IMR-90 (cell line): ENCODE data around the gene B2M. TPM values are rescaled to one million over a fixed set of nuclear protein-coding genes. Genes with fewer than 3 reads are reported as not detected.

Experiments
- ATAC-seq: fragments of 200-7000 bp; cut with Tn5 transposase; 2 replicates; pipeline ENCODE4 v1.9.1; 2020; ENCODE audit warnings: low read depth, mild to moderate bottlenecking, moderate library complexity
- BruUV-seq: library from RNA; stranded (reverse); fragments of 400-500 nt; replicated peaks from 2 replicates; lab custom pipeline; 2021; lab: Mats Ljungman, UMichigan
- CTCF ChIA-PET: fragments of 300-600 bp; formaldehyde crosslinking; extraction: SDS; loops from one replicate; lab custom pipeline; 2021; ENCODE audit warnings: antibody characterized with exemption; lab: Yijun Ruan, JAX
- POLR2A ChIA-PET: fragments of 300-600 bp; sonication (Branson Sonifier 250); formaldehyde crosslinking; loops from one replicate; lab custom pipeline; 2022; ENCODE audit warnings: antibody characterized with exemption; ENCODE audit not compliant: unreplicated experiment; lab: Charles Lee
- DNase-seq: peaks from one replicate; pipeline ENCODE4 v3.0.0; 2013
- H2AFZ ChIP-seq: replicated peaks from 2 replicates; pipeline ENCODE3; 2013; ENCODE audit warnings: low read length, mild to moderate bottlenecking; ENCODE audit not compliant: poor library complexity
- H2AK5ac ChIP-seq: 2 replicates; pipeline ENCODE4 v1.6.1; 2013; ENCODE audit warnings: low read depth, low read length, inconsistent platforms
- H2AK9ac ChIP-seq: replicated peaks from 2 replicates; pipeline ENCODE3; 2013; ENCODE audit warnings: mild to moderate bottlenecking, low read depth, low read length, moderate library complexity; ENCODE audit not compliant: poor library complexity
- H2BK120ac ChIP-seq: 2 replicates; pipeline ENCODE4 v1.6.1; 2013; ENCODE audit warnings: low read depth, low read length, inconsistent platforms
- H2BK15ac ChIP-seq: 3 replicates; pipeline ENCODE4 v1.6.1; 2013; ENCODE audit warnings: low read depth, low read length, inconsistent platforms
- H2BK20ac ChIP-seq: 2 replicates; pipeline ENCODE4 v1.6.1; 2013; ENCODE audit warnings: low read depth, mild to moderate bottlenecking, inconsistent platforms, low read length, moderate library complexity
- H2BK5ac ChIP-seq: 2 replicates; pipeline ENCODE4 v1.6.1; 2013; ENCODE audit warnings: mild to moderate bottlenecking, low read depth, low read length, inconsistent platforms; ENCODE audit not compliant: poor library complexity, severe bottlenecking
- H3K14ac ChIP-seq: replicated peaks from 2 replicates; pipeline ENCODE4 v1.6.1; 2013; ENCODE audit warnings: low read depth, low read length, inconsistent platforms
- H3K18ac ChIP-seq: 2 replicates; pipeline ENCODE4 v1.6.1; 2013; ENCODE audit warnings: low read depth, low read length, control low read depth
- H3K23ac ChIP-seq: 2 replicates; pipeline ENCODE4 v1.6.1; 2013; ENCODE audit warnings: low read depth, low read length, inconsistent platforms
- H3K27ac ChIP-seq: 2 replicates; pipeline ENCODE4 v1.5.1; 2013; ENCODE audit warnings: mild to moderate bottlenecking, control low read depth, low read length; ENCODE audit not compliant: insufficient read depth
- H3K27me3 ChIP-seq: 2 replicates; pipeline ENCODE4 v1.6.1; 2013; ENCODE audit warnings: low read length; ENCODE audit not compliant: control insufficient read depth, insufficient read depth
- H3K36me3 ChIP-seq: 2 replicates; pipeline ENCODE4 v1.6.1; 2013; ENCODE audit warnings: low read length, mixed read lengths; ENCODE audit not compliant: control insufficient read depth, insufficient read depth
- H3K4ac ChIP-seq: 2 replicates; pipeline ENCODE4 v1.6.1; 2013; ENCODE audit warnings: low read depth, low read length, inconsistent platforms
- H3K4me1 ChIP-seq: 2 replicates; pipeline ENCODE4 v1.6.1; 2013; ENCODE audit warnings: low read length, mixed read lengths; ENCODE audit not compliant: control insufficient read depth, insufficient read depth
- H3K4me2 ChIP-seq: 2 replicates; pipeline ENCODE4 v1.6.1; 2013; ENCODE audit warnings: low read depth, mild to moderate bottlenecking, control low read depth, low read length, moderate library complexity
- H3K4me3 ChIP-seq: 2 replicates; pipeline ENCODE4 v1.5.1; 2013; ENCODE audit warnings: low read depth, mild to moderate bottlenecking, control low read depth, low read length, moderate library complexity; ENCODE audit not compliant: insufficient read depth
- H3K56ac ChIP-seq: 2 replicates; pipeline ENCODE4 v1.6.1; 2013; ENCODE audit warnings: low read length, inconsistent platforms; ENCODE audit not compliant: insufficient read depth; ENCODE audit errors: extremely low read depth
- H3K79me1 ChIP-seq, 2 experiments: 2 replicates each; pipeline ENCODE4 v1.6.1; 2013; ENCODE audit warnings: low read length in 2 of 2, inconsistent platforms in 1 of 2, low read depth in 1 of 2
- H3K9ac ChIP-seq: 2 replicates; pipeline ENCODE4 v1.6.1; 2013; ENCODE audit warnings: low read depth, low read length, control low read depth
- H3K9me1 ChIP-seq: 2 replicates; pipeline ENCODE4 v1.6.1; 2013; ENCODE audit warnings: low read length, inconsistent platforms; ENCODE audit not compliant: insufficient read depth
- H3K9me3 ChIP-seq: 2 replicates; pipeline ENCODE4 v1.6.1; 2013; ENCODE audit warnings: low read length; ENCODE audit not compliant: control insufficient read depth, insufficient read depth
- H4K20me1 ChIP-seq: 2 replicates; pipeline ENCODE4 v1.6.1; 2013; ENCODE audit warnings: low read length, inconsistent platforms; ENCODE audit not compliant: insufficient read depth
- H4K5ac ChIP-seq: 2 replicates; pipeline ENCODE4 v1.6.1; 2013; ENCODE audit warnings: mild to moderate bottlenecking, low read depth, low read length, control low read depth
- H4K8ac ChIP-seq, 2 experiments: 2 replicates each; pipeline ENCODE4 v1.6.1; 2013; ENCODE audit warnings: low read depth in 2 of 2, low read length in 2 of 2, control low read depth in 1 of 2, inconsistent platforms in 1 of 2
- H4K91ac ChIP-seq: 2 replicates; pipeline ENCODE4 v1.6.1; 2013; ENCODE audit warnings: low read depth, low read length, inconsistent platforms; ENCODE audit not compliant: insufficient read depth
- BHLHE40 ChIP-seq: fragments of 150-350 bp; IDR thresholded peaks from 2 replicates; pipeline ENCODE4 v1.6.1; 2016; ENCODE audit warnings: mild to moderate bottlenecking, low read depth, low read length
- CEBPB ChIP-seq: IDR thresholded peaks from 2 replicates; pipeline ENCODE4 v1.6.1; 2012; ENCODE audit warnings: low read depth, low read length, improper control_type of control experiment
- CHD1 ChIP-seq: IDR thresholded peaks from 2 replicates; pipeline ENCODE4 v1.6.1; 2012; ENCODE audit warnings: low read depth, low read length, improper control_type of control experiment
- CTCF ChIP-seq: conservative IDR thresholded peaks from 2 replicates; pipeline ENCODE4 v1.5.1; 2012; ENCODE audit warnings: mild to moderate bottlenecking, low read depth, low read length, improper control_type of control experiment
- ELK1 ChIP-seq: fragments of 150-350 bp; IDR thresholded peaks from 2 replicates; pipeline ENCODE4 v1.6.1; 2016; ENCODE audit warnings: low read depth, mild to moderate bottlenecking, low read length, moderate library complexity, borderline replicate concordance
- FOS ChIP-seq: fragments of 150-350 bp; IDR thresholded peaks from 2 replicates; pipeline ENCODE4 v1.6.1; 2016; ENCODE audit warnings: low read depth, low read length
- MAFK ChIP-seq: IDR thresholded peaks from 2 replicates; pipeline ENCODE4 v1.6.1; 2012; ENCODE audit warnings: low read depth, low read length, improper control_type of control experiment
- MAZ ChIP-seq: IDR thresholded peaks from 2 replicates; pipeline ENCODE4 v1.6.1; 2012; ENCODE audit warnings: low read depth, mild to moderate bottlenecking, low read length, improper control_type of control experiment, moderate library complexity, borderline replicate concordance
- MXI1 ChIP-seq: IDR thresholded peaks from 2 replicates; pipeline ENCODE4 v1.6.1; 2012; ENCODE audit warnings: low read depth, mild to moderate bottlenecking, low read length, moderate library complexity, borderline replicate concordance
- NFE2L2 ChIP-seq: fragments of 150-350 bp; IDR thresholded peaks from 2 replicates; pipeline ENCODE4 v1.6.1; 2016; ENCODE audit warnings: low read depth, mild to moderate bottlenecking, low read length
- POLR2A ChIP-seq: IDR thresholded peaks from 2 replicates; pipeline ENCODE4 v1.6.1; 2012; ENCODE audit warnings: mild to moderate bottlenecking, low read depth, low read length
- RAD21 ChIP-seq: IDR thresholded peaks from 2 replicates; pipeline ENCODE4 v1.6.1; 2012; ENCODE audit warnings: low read length, improper control_type of control experiment
- RCOR1 ChIP-seq: IDR thresholded peaks from 2 replicates; pipeline ENCODE4 v1.6.1; 2012; ENCODE audit warnings: mild to moderate bottlenecking, low read length, improper control_type of control experiment; ENCODE audit not compliant: insufficient replicate concordance
- SMC3 ChIP-seq: fragments of 150-350 bp; IDR thresholded peaks from 2 replicates; pipeline ENCODE4 v1.6.1; 2016; ENCODE audit warnings: low read depth, mild to moderate bottlenecking, antibody characterized with exemption, low read length, moderate library complexity
- USF2 ChIP-seq: fragments of 150-350 bp; IDR thresholded peaks from 2 replicates; pipeline ENCODE4 v1.6.1; 2017; ENCODE audit warnings: mild to moderate bottlenecking, antibody characterized with exemption, low read length, low read depth
- WGBS, 2 experiments: methylation state at CpG; one replicate each; pipeline versions ENCODE4 v1.1.5 to v1.1.7; 2013; ENCODE audit warnings: missing lambda C conversion rate in 2 of 2; ENCODE audit not compliant: insufficient read length in 1 of 2; ENCODE audit errors: extremely low coverage in 2 of 2; 5-methylcytosine and 5-hydroxymethylcytosine counted together
- dilution Hi-C: fragments of 300-500 bp; cut with HindIII; formaldehyde crosslinking; loops from one replicate; pipeline ENCODE4 v1.14.3; 2018; ENCODE audit warnings: low sequenced_read_pairs; ENCODE audit not compliant: unreplicated experiment
- in situ Hi-C: fragments of 300-500 bp; cut with MboI; formaldehyde crosslinking; loops from 3 replicates; pipeline ENCODE4 v1.14.3; 2019; ENCODE audit warnings: low sequenced_read_pairs, inconsistent platforms, mixed read lengths
- intact Hi-C: fragments of 100-400 bp; cut with micrococcal nuclease; formaldehyde crosslinking; loops from 2 replicates; pipeline ENCODE4 v1.10.0; 2022
- polyA plus RNA-seq, 3 experiments: library from polyadenylated mRNA; depleted of rRNA; stranded (reverse); fragments of >200 nt; gene quantifications; 2 replicates each; pipeline ENCODE4 v1.2.3, GENCODE V29; 2012; ENCODE audit warnings: low replicate concordance in 1 of 3
- total RNA-seq: library from RNA; depleted of rRNA; stranded (reverse); fragments of >200 nt; gene quantifications from 2 replicates; pipeline ENCODE4 v1.2.3, GENCODE V29; 2012

B2M gene
- total and polyA plus RNA-seq, 2 of the 4 experiments (the other 2 are of a cell fraction), result 895 to 3,394 TPM

- peaks cover 21% of the 10 kb centered on the region for H3K36me3 ChIP-seq
- in situ Hi-C loops (no loop called here), dilution Hi-C loops (no loop called here), intact Hi-C loops (no loop called here)
- H2BK20ac ChIP-seq, result no peak overlapping the region
- H3K18ac ChIP-seq, result no peak overlapping the region
- H2BK120ac ChIP-seq, result no peak overlapping the region
- no peak overlapping the region for H3K9ac ChIP-seq
- H3K23ac ChIP-seq, result no peak overlapping the region
- 100% methylated on average over 1 of the region's 2 CpGs; no CpG with 5 or more reads in 1 of the 2 experiments for WGBS, 2 experiments
- H3K4me1 ChIP-seq, result 0 out of 2 replicates have a peak, but pooled peaks cover 2% of the 10 kb centered on the region
- peaks cover 20 to 37% of the 10 kb centered on the region in 2 experiments for H3K79me1 ChIP-seq
- peaks cover 39% of the 10 kb centered on the region for H4K20me1 ChIP-seq
- no peaks in the 10 kb centered on the region for H3K27me3 ChIP-seq
- CTCF ChIA-PET, result interaction anchor here (1.5 kb wide), 1 partner anchor 22 kb away, joined by 3 read pairs; no protein-coding TSS in a partner anchor
- no peaks in the 10 kb centered on the region for H3K9me1 ChIP-seq
- no peak overlapping the region for H2AK9ac ChIP-seq
- H4K5ac ChIP-seq, result no peak overlapping the region
- H2BK5ac ChIP-seq, result no peak overlapping the region
- no peak overlapping the region for H3K4me3 ChIP-seq
- no peak overlapping the region for H3K56ac ChIP-seq
- no peak overlapping the region for H4K91ac ChIP-seq
- no peak overlapping the region for H3K4ac ChIP-seq
- POLR2A ChIA-PET, result interaction anchor here (0.5 kb wide), 1 partner anchor 77 kb away, joined by 7 read pairs; no protein-coding TSS in a partner anchor
- H3K14ac ChIP-seq, result no peak overlapping the region
- H3K9me3 ChIP-seq, result no peaks in the 10 kb centered on the region
- DNase-seq (no peak), ATAC-seq (no peak)
- H3K4me2 ChIP-seq, result no peak overlapping the region
- no TSS peak for BruUV-seq
- no peak overlapping the region for H4K8ac ChIP-seq
- no peak overlapping the region for H3K27ac ChIP-seq
- H2AK5ac ChIP-seq, result no peak overlapping the region
- TF ChIP-seq SMC3, result no peak
- no peak for TF ChIP-seq CEBPB
- TF ChIP-seq ELK1, result no peak
- TF ChIP-seq RAD21, result no peak
- no peak for TF ChIP-seq USF2
- no peak for TF ChIP-seq POLR2A
- no peak for TF ChIP-seq RCOR1
- TF ChIP-seq MAFK, result no peak; the same call in 1 of the 2 replicates
- TF ChIP-seq MAZ, result no peak
- no peak for TF ChIP-seq CTCF
- TF ChIP-seq FOS, result no peak
- no peak for TF ChIP-seq CHD1
- no peak for TF ChIP-seq NFE2L2
- no peak for TF ChIP-seq MXI1
- no peak for TF ChIP-seq BHLHE40
- no peak overlapping the region for H2AFZ ChIP-seq
- no peak overlapping the region for H2BK15ac ChIP-seq
Measured at GRCh38 chr15:44716983-44717602, 5.8 kb downstream of the B2M start.
